Left lung (tissue), 10 donors: ENCODE results near the gene ZNF837. TPM values are rescaled to one million over a fixed set of nuclear protein-coding genes. Genes with fewer than 3 reads are reported as not detected.

Source experiments
- ATAC-seq: fragments of 200-7000 bp; cut with Tn5 transposase; one replicate; pipeline ENCODE4 v1.9.1; 2020; ENCODE audit warnings: moderate library complexity
- DNase-seq, 4 donors: peaks; one replicate each; pipeline ENCODE4 v3.0.0-alpha.2; 2013 to 2020
- H3K27ac ChIP-seq, 2 donors: fragments of 200-600 bp; sonication (generic) in 1 of 2; one replicate each; pipeline versions ENCODE4 v1.5.0 to v1.8.0; 2020 to 2021
- H3K27me3 ChIP-seq, 2 donors: fragments of 200-600 bp; sonication (generic) in 1 of 2; one replicate each; pipeline versions ENCODE4 v1.5.0 to v1.8.0; 2020 to 2021
- H3K36me3 ChIP-seq, 2 donors: fragments of 200-600 bp; sonication (generic) in 1 of 2; one replicate each; pipeline versions ENCODE4 v1.5.0 to v1.8.0; 2020 to 2021
- H3K4me1 ChIP-seq, 2 donors: fragments of 200-600 bp; one replicate each; pipeline ENCODE4 v1.8.0; 2021
- H3K4me3 ChIP-seq, 2 donors: fragments of 200-600 bp; sonication (generic) in 1 of 2; one replicate each; pipeline versions ENCODE4 v1.5.0 to v1.8.0; 2020 to 2021; ENCODE audit warnings: mild to moderate bottlenecking in 1 of 2
- H3K9me3 ChIP-seq, 2 donors: fragments of 200-600 bp; sonication (generic) in 1 of 2; one replicate each; pipeline versions ENCODE4 v1.5.0 to v1.8.0; 2020 to 2021
- intact Hi-C, 2 donors: fragments of 100-400 bp; cut with DNase I; formaldehyde crosslinking; loops; one replicate each; pipeline versions ENCODE4 v1.11.2 to v1.14.2; 2022
- polyA plus RNA-seq, 6 donors: library from polyadenylated mRNA; unstranded; fragments of 120-200 nt; gene quantifications; one replicate each; pipeline ENCODE4 v1.2.1, GENCODE V29; 2013; ENCODE audit not compliant: insufficient read length in 6 of 6
- total RNA-seq, 2 donors: library from RNA; stranded (reverse); fragmentation: NEBNext Ultra II Directional; extraction: Animal tissue kit (Norgen Biotek cat#: 25700); gene quantifications; one replicate each; pipeline ENCODE4 v1.2.1, GENCODE V29; 2021
- TF ChIP-seq, protein P1 (sequence below), 2 donors: fragments of 200-600 bp; sonication (generic) in 1 of 2; IDR thresholded peaks; one replicate each; pipeline versions ENCODE4 v1.5.0 to v1.8.0; 2021; ENCODE audit warnings: antibody characterized with exemption in 2 of 2
- donor health status: DM: no; HTN: yes; CAD: no.
- donor health status: DM: no; HTN: no; CAD: no.

Gene ZNF837
- total and polyA plus RNA-seq, 8 donors: 1.7 to 3.7 (median 2.5) TPM

DNA sequence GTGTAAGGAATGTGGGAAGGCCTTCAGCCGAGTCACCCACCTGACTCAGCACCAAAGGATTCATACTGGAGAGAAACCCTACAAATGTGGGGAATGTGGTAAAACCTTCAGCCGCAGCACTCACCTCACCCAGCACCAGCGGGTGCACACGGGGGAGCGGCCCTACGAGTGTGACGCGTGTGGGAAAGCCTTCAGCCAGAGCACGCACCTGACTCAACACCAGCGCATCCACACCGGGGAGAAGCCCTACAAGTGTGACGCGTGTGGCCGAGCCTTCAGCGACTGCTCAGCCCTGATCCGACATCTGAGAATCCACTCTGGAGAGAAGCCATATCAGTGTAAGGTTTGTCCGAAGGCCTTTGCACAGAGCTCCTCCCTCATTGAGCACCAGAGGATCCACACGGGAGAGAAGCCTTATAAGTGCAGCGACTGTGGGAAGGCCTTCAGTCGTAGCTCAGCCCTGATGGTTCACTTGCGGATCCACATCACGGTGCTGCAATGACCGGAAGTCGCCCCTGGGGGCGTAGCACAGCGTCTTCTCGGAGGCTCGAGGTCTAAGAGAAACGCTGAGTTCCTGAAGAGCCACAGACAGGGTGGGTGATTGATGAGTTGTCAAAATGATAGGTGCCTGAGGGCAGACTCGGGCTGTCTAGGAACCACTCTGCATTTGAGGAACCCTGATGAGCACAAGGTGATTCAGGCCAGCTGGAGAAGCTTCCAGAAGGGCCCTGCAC lies 41.8 kb downstream of the ZNF837 start:
- no peaks in the 10 kb centered on the region for H3K9me3 ChIP-seq
- peaks cover 0 to 67% of the 10 kb centered on the region in 2 donors for H3K36me3 ChIP-seq
- H3K4me3 ChIP-seq: no peak overlapping the region
- DNase-seq: no peak
- intact Hi-C loops: no loop called here
- TF ChIP-seq, protein P1, sequence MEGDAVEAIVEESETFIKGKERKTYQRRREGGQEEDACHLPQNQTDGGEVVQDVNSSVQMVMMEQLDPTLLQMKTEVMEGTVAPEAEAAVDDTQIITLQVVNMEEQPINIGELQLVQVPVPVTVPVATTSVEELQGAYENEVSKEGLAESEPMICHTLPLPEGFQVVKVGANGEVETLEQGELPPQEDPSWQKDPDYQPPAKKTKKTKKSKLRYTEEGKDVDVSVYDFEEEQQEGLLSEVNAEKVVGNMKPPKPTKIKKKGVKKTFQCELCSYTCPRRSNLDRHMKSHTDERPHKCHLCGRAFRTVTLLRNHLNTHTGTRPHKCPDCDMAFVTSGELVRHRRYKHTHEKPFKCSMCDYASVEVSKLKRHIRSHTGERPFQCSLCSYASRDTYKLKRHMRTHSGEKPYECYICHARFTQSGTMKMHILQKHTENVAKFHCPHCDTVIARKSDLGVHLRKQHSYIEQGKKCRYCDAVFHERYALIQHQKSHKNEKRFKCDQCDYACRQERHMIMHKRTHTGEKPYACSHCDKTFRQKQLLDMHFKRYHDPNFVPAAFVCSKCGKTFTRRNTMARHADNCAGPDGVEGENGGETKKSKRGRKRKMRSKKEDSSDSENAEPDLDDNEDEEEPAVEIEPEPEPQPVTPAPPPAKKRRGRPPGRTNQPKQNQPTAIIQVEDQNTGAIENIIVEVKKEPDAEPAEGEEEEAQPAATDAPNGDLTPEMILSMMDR (IDR thresholded peaks at IDR 0.05): no peak
- ATAC-seq: no peak
- no peak overlapping the region for H3K27ac ChIP-seq
- no peaks in the 10 kb centered on the region for H3K27me3 ChIP-seq
- H3K4me1 ChIP-seq: no peaks in the 10 kb centered on the region

DNA sequence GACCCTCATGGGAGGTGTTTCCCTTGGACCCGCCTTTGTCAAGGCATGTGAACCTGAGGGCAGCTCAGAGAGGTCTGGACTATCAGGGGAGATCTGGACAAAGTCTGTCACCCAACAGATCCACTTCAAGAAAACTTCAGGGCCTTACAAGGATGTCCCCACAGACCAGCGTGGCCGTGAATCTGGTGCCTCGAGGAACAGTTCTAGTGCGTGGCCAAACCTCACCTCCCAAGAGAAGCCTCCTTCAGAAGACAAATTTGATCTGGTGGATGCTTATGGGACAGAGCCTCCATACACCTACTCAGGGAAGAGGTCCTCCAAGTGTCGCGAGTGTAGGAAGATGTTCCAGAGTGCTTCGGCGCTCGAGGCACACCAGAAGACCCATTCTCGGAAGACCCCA lies 42.5 kb downstream of the ZNF837 start:
- Histone ChIP-seq H3K27me3 (no peaks in the 10 kb centered on the region), H3K27ac (no peak overlapping the region), H3K36me3 (peaks cover 0 to 67% of the 10 kb centered on the region in 2 donors), H3K4me1 (no peaks in the 10 kb centered on the region), H3K4me3 (no peak overlapping the region), H3K9me3 (no peaks in the 10 kb centered on the region)
- TF ChIP-seq, protein P1 (IDR thresholded peaks at IDR 0.05): no peak
- no peak for ATAC-seq
- intact Hi-C loops: no loop called here
- DNase-seq: no peak

DNA sequence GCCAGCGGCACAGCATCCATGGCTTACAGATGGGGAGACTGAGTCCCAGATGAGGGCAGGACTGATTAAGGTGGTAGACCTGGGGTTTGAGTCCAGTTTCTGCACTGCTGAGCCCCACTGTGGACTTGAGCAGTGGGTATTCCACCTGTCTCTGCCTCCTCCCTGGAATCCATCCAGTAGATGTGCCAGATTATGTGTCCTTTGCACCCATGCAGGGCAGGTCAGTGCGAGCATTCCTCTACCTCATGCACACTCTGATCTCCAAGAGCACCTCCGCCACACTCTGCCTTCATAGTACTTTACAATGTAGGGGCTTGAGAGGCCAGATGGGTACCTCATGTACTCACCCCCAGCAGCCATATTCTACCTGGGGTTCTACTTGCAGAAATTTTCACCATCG lies 44.0 kb downstream of the ZNF837 start:
- intact Hi-C loops: no loop called here
- DNase-seq: no peak
- ATAC-seq: no peak
- H3K27ac ChIP-seq: no peak overlapping the region
- H3K4me3 ChIP-seq: no peak overlapping the region
- peaks cover 0 to 66% of the 10 kb centered on the region in 2 donors for H3K36me3 ChIP-seq
- H3K4me1 ChIP-seq: no peaks in the 10 kb centered on the region
- no peaks in the 10 kb centered on the region for H3K9me3 ChIP-seq
- TF ChIP-seq, protein P1 (IDR thresholded peaks at IDR 0.05): no peak
- H3K27me3 ChIP-seq: no peaks in the 10 kb centered on the region

DNA sequence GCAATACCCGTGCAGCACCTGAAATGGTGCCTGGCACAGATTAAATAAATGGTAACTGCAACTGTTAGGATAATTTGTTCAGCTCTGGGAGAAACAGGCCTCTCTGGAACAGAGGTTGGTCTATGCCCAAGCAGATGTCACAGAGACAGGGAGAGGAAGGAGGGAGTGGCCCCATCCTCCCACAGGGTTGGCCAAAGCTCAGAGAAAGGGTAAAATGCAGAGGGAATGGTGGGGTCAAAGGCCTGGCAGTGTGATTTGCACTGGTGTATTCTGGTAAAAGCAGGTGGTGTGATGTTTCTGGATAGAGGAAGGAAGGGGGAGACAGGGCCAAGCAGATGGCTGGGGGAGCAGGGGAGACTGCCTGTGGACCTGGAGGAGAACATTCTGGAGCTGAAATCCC lies 44.6 kb downstream of the ZNF837 start:
- TF ChIP-seq, protein P1 (IDR thresholded peaks at IDR 0.05): no peak
- intact Hi-C loops: no loop called here
- DNase-seq (no peak), ATAC-seq (no peak)
- no peaks in the 10 kb centered on the region for H3K27me3 ChIP-seq
- no peaks in the 10 kb centered on the region for H3K9me3 ChIP-seq
- peaks cover 0 to 61% of the 10 kb centered on the region in 2 donors for H3K36me3 ChIP-seq
- no peak overlapping the region for H3K4me3 ChIP-seq
- no peak overlapping the region for H3K27ac ChIP-seq
- no peaks in the 10 kb centered on the region for H3K4me1 ChIP-seq

DNA sequence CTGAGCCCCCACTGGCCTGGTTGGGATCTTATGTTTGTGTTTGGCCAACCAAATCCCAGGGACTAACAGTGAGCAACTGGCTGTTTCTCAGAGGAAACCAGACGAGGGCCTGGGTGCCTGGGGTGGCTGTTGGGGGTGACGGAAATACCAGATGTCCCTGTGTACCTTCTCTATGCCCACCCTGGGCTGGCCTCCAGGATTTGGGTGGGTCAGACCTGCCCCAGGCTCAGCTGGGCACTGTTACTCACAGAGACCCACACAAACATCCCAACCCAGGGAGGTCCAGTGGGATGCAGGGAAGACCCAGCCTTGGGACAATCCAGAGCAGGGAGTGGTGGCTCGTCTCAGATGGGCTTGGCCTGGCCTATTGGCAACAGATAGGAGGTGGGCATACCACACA lies 45.2 kb downstream of the ZNF837 start:
- H3K36me3 ChIP-seq: peaks cover 0 to 55% of the 10 kb centered on the region in 2 donors
- intact Hi-C loops: no loop called here
- no peaks in the 10 kb centered on the region for H3K9me3 ChIP-seq
- ATAC-seq (no peak), DNase-seq (no peak)
- H3K4me1 ChIP-seq: no peaks in the 10 kb centered on the region
- H3K27me3 ChIP-seq: no peaks in the 10 kb centered on the region
- H3K27ac ChIP-seq: no peak overlapping the region
- TF ChIP-seq, protein P1 (IDR thresholded peaks at IDR 0.05): no peak
- H3K4me3 ChIP-seq: no peak overlapping the region
